AG10803 (cell line): ENCODE data around the gene KLHL1.

Source experiments
- DNase-seq: peaks from one replicate; pipeline ENCODE4 v3.0.0; 2010; ENCODE audit warnings: low read depth
- H3K4me3 ChIP-seq: 2 replicates; pipeline ENCODE4 v1.5.1; 2011; ENCODE audit warnings: mild to moderate bottlenecking, low read length, control low read depth
- CTCF ChIP-seq: conservative IDR thresholded peaks from 2 replicates; pipeline ENCODE4 v1.5.1; 2011; ENCODE audit warnings: mild to moderate bottlenecking, low read length, control low read depth, inconsistent platforms

Gene KLHL1

GRCh38 chr13:69970520-69970919 is 137.7 kb downstream of the KLHL1 start:
- H3K4me3 ChIP-seq: no peak overlapping the region
- no peak for DNase-seq
- TF ChIP-seq CTCF: no peak

- no peak for DNase-seq
- no peak for TF ChIP-seq CTCF
Measured at GRCh38 chr13:69959046-69959445, 149.2 kb downstream of the KLHL1 start.

GRCh38 chr13:69956839-69957238 is 151.4 kb downstream of the KLHL1 start:
- TF ChIP-seq CTCF: no peak
- DNase-seq: no peak
- no peak overlapping the region for H3K4me3 ChIP-seq

More at GRCh38 chr13:69959046-69959445, 149.2 kb downstream of the KLHL1 start:
- H3K4me3 ChIP-seq: no peak overlapping the region

- DNase-seq: no peak
- H3K4me3 ChIP-seq: no peak overlapping the region
Measured at GRCh38 chr13:69956349-69956748, 151.9 kb downstream of the KLHL1 start.

GRCh38 chr13:69955271-69955670 is 153.0 kb downstream of the KLHL1 start:
- TF ChIP-seq CTCF: no peak
- no peak overlapping the region for H3K4me3 ChIP-seq
- no peak for DNase-seq

More at GRCh38 chr13:69956349-69956748, 151.9 kb downstream of the KLHL1 start:
- TF ChIP-seq CTCF: no peak

- DNase-seq: no peak
- no peak for TF ChIP-seq CTCF
- no peak overlapping the region for H3K4me3 ChIP-seq
Measured at GRCh38 chr13:69951412-69951811, 156.8 kb downstream of the KLHL1 start.

GRCh38 chr13:69950160-69950559 is 158.1 kb downstream of the KLHL1 start:
- no peak overlapping the region for H3K4me3 ChIP-seq
- no peak for DNase-seq
- no peak for TF ChIP-seq CTCF
